Caco-2 (cell line): ENCODE measurements around the gene ZBTB16. TPM values are rescaled to one million over a fixed set of nuclear protein-coding genes. Genes with fewer than 3 reads are reported as not detected.

Source experiments
- BruUV-seq: library from RNA; stranded (reverse); fragments of 400-500 nt; replicated peaks from 2 replicates; lab custom pipeline; 2021; lab: Mats Ljungman, UMichigan
- CTCF ChIA-PET: fragments of 300-600 bp; sonication (Branson Sonifier 250); formaldehyde crosslinking; loops from one replicate; lab custom pipeline; 2022; ENCODE audit warnings: antibody characterized with exemption; lab: Charles Lee
- POLR2A ChIA-PET: fragments of 300-600 bp; sonication (Branson Sonifier 250); formaldehyde crosslinking; loops from one replicate; lab custom pipeline; 2022; ENCODE audit warnings: antibody characterized with exemption; lab: Charles Lee
- DNase-seq, 2 experiments: peaks; one replicate each; pipeline versions ENCODE4 v3.0.0 to v3.0.0-alpha.2; 2020 to 2022
- H3K27me3 ChIP-seq: replicated peaks from 2 replicates; pipeline ENCODE4 v1.6.0; 2011; ENCODE audit warnings: low read length; ENCODE audit not compliant: control insufficient read depth, insufficient read depth
- H3K36me3 ChIP-seq: 2 replicates; pipeline ENCODE4 v1.5.1; 2011; ENCODE audit warnings: low read length; ENCODE audit not compliant: control insufficient read depth, insufficient read depth
- H3K4me1 ChIP-seq: fragments of 250-450 bp; sonication (Bioruptor Pico); 2 replicates; pipeline ENCODE4 v1.5.1; 2020; ENCODE audit warnings: mild to moderate bottlenecking
- H3K4me3 ChIP-seq: 2 replicates; pipeline ENCODE4 v1.5.1; 2011; ENCODE audit warnings: low read depth, mild to moderate bottlenecking, control low read depth, low read length
- H3K9me3 ChIP-seq: fragments of 250-450 bp; sonication (Bioruptor Pico); 2 replicates; pipeline ENCODE4 v1.5.1; 2020; ENCODE audit warnings: mild to moderate bottlenecking, moderate library complexity
- H3K27ac Mint-ChIP-seq: one replicate; pipeline ENCODE4 v1.8.0; 2022; ENCODE audit warnings: mixed read lengths; ENCODE audit not compliant: unreplicated experiment
- H3K27me3 Mint-ChIP-seq: one replicate; pipeline ENCODE4 v1.8.0; 2022; ENCODE audit warnings: mixed read lengths; ENCODE audit not compliant: insufficient read depth, unreplicated experiment
- H3K36me3 Mint-ChIP-seq: one replicate; pipeline ENCODE4 v1.8.0; 2022; ENCODE audit warnings: mild to moderate bottlenecking, mixed read lengths; ENCODE audit not compliant: insufficient read depth, unreplicated experiment
- H3K4me1 Mint-ChIP-seq: one replicate; pipeline ENCODE4 v1.8.0; 2022; ENCODE audit warnings: low read depth, mixed read lengths; ENCODE audit not compliant: unreplicated experiment
- H3K4me3 Mint-ChIP-seq: one replicate; pipeline ENCODE4 v1.8.0; 2022; ENCODE audit warnings: mild to moderate bottlenecking, moderate library complexity, mixed read lengths; ENCODE audit not compliant: unreplicated experiment
- H3K9me3 Mint-ChIP-seq: one replicate; pipeline ENCODE4 v1.8.0; 2022; ENCODE audit warnings: mixed read lengths; ENCODE audit not compliant: unreplicated experiment
- CTCF ChIP-seq, 2 experiments: fragments of 200-600 bp in 1 of 2; IDR thresholded peaks; 1 replicate in 1 of 2; 2 replicates in 1 of 2; pipeline versions ENCODE4 v1.5.1 to v1.8.0; 2011 to 2022; ENCODE audit warnings: antibody characterized with exemption in 1 of 2, control low read depth in 1 of 2, inconsistent platforms in 1 of 2, low read depth in 1 of 2, low read length in 1 of 2, mild to moderate bottlenecking in 1 of 2, moderate library complexity in 1 of 2; ENCODE audit not compliant: insufficient read depth in 1 of 2, severe bottlenecking in 1 of 2, unreplicated experiment in 1 of 2
- intact Hi-C: fragments of 100-400 bp; cut with micrococcal nuclease; formaldehyde crosslinking; loops from one replicate; pipeline ENCODE4 v1.10.0; 2022; ENCODE audit not compliant: unreplicated experiment
- total RNA-seq: library from RNA; stranded (reverse); gene quantifications from 2 replicates; pipeline ENCODE4 v1.2.3, GENCODE V29; 2022

ZBTB16 gene
- total RNA-seq, 1 experiment from 2014 or later, result 12.7 TPM

- no peaks in the 10 kb centered on the region for H3K9me3 ChIP-seq
- Mint-ChIP-seq H3K4me3 (peak overlapping the region; percentile 17), H3K4me1 (peaks cover 77% of the 10 kb centered on the region), H3K27me3 (no peaks in the 10 kb centered on the region), H3K36me3 (no peaks in the 10 kb centered on the region), H3K27ac (peak overlapping the region; percentile 48), H3K9me3 (no peaks in the 10 kb centered on the region)
- POLR2A ChIA-PET, result no interaction called here
- no peak for TF ChIP-seq CTCF (IDR thresholded peaks at IDR 0.05; ENCODE audit: insufficient read depth in 1 of 2, low read depth in 1 of 2, low read length in 1 of 2, severe bottlenecking in 1 of 2, unreplicated experiment in 1 of 2)
- no TSS peak for BruUV-seq
- CTCF ChIA-PET, result interaction anchor here (0.6 to 0.8 kb wide), 2 partner anchors 68 to 112 kb away, joined by 5 to 6 read pairs; no protein-coding TSS in a partner anchor
- H3K4me1 ChIP-seq, result peaks cover 50% of the 10 kb centered on the region
- peak; percentile 77 to 86 for DNase-seq
- no peaks in the 10 kb centered on the region for H3K27me3 ChIP-seq
- no peaks in the 10 kb centered on the region for H3K36me3 ChIP-seq
- intact Hi-C loops, result loop anchor here (1.0 kb wide), 2 partner anchors 12 to 25 kb away; no protein-coding TSS in a partner anchor
- H3K4me3 ChIP-seq, result no peak overlapping the region
These were observed 43.7 kb downstream of the ZBTB16 start for GRCh38 chr11:114102993-114103896.

- no peaks in the 10 kb centered on the region; the same call in 1 of the 2 replicates for H3K36me3 ChIP-seq
- H3K4me3 Mint-ChIP-seq, result no peak overlapping the region
- no peaks in the 10 kb centered on the region for H3K36me3 Mint-ChIP-seq
- intact Hi-C loops, result no loop called here
- DNase-seq, result no peak
- no peaks in the 10 kb centered on the region for H3K27me3 Mint-ChIP-seq
- no peaks in the 10 kb centered on the region for H3K9me3 ChIP-seq
- CTCF ChIA-PET, result no interaction called here
- POLR2A ChIA-PET, result no interaction called here
- BruUV-seq, result no TSS peak
- H3K27ac Mint-ChIP-seq, result peak overlapping the region; percentile 0
- H3K27me3 ChIP-seq, result no peaks in the 10 kb centered on the region
- peaks cover 57% of the 10 kb centered on the region for H3K4me1 ChIP-seq
- no peak for TF ChIP-seq CTCF (IDR thresholded peaks at IDR 0.05; ENCODE audit: insufficient read depth in 1 of 2, low read depth in 1 of 2, low read length in 1 of 2, severe bottlenecking in 1 of 2, unreplicated experiment in 1 of 2)
- peaks cover 71% of the 10 kb centered on the region for H3K4me1 Mint-ChIP-seq
- H3K9me3 Mint-ChIP-seq, result no peaks in the 10 kb centered on the region
- H3K4me3 ChIP-seq, result no peak overlapping the region
These were observed 46.1 kb downstream of the ZBTB16 start for GRCh38 chr11:114105611-114106010.

GRCh38 chr11:114106047-114106446 is 46.5 kb downstream of the ZBTB16 start:
- no peak overlapping the region for H3K4me3 ChIP-seq
- Mint-ChIP-seq H3K9me3 (no peaks in the 10 kb centered on the region), H3K4me3 (no peak overlapping the region), H3K36me3 (no peaks in the 10 kb centered on the region), H3K27me3 (no peaks in the 10 kb centered on the region), H3K27ac (peak overlapping the region; percentile 0), H3K4me1 (peaks cover 72% of the 10 kb centered on the region)
- no TSS peak for BruUV-seq
- intact Hi-C loops, result no loop called here
- no peak for DNase-seq
- ChIA-PET POLR2A (interaction anchor here (0.7 kb wide), 1 partner anchor 28 kb away, joined by 3 read pairs; no protein-coding TSS in a partner anchor), CTCF (interaction anchor here (1.1 kb wide), 1 partner anchor 10 kb away, joined by 3 read pairs; no protein-coding TSS in a partner anchor)
- no peaks in the 10 kb centered on the region for H3K9me3 ChIP-seq
- no peaks in the 10 kb centered on the region for H3K27me3 ChIP-seq
- TF ChIP-seq CTCF (IDR thresholded peaks at IDR 0.05; ENCODE audit: insufficient read depth in 1 of 2, low read depth in 1 of 2, low read length in 1 of 2, severe bottlenecking in 1 of 2, unreplicated experiment in 1 of 2), result no peak
- peaks cover 62% of the 10 kb centered on the region for H3K4me1 ChIP-seq
- no peaks in the 10 kb centered on the region; the same call in 1 of the 2 replicates for H3K36me3 ChIP-seq
